Stimulated activated CD8-positive, alpha-beta memory T cell treated with anti-CD3 and anti-CD28 coated beads, Interleukin-4, amount 100 ng/mL, for 1 hour (primary cell): ENCODE results near the gene TAOK3.
"Not testable (repeated sequence)": the region's sequence is repeated elsewhere in the genome, so short reads cannot be mapped to it uniquely, and the experiment has no call there.

Source experiments
- DNase-seq, 2 donors: peaks; one replicate each; pipeline ENCODE4 v3.0.0-alpha.2; 2020; ENCODE audit warnings: low read depth in 2 of 2, low spot score in 1 of 2

TAOK3 gene

DNA sequence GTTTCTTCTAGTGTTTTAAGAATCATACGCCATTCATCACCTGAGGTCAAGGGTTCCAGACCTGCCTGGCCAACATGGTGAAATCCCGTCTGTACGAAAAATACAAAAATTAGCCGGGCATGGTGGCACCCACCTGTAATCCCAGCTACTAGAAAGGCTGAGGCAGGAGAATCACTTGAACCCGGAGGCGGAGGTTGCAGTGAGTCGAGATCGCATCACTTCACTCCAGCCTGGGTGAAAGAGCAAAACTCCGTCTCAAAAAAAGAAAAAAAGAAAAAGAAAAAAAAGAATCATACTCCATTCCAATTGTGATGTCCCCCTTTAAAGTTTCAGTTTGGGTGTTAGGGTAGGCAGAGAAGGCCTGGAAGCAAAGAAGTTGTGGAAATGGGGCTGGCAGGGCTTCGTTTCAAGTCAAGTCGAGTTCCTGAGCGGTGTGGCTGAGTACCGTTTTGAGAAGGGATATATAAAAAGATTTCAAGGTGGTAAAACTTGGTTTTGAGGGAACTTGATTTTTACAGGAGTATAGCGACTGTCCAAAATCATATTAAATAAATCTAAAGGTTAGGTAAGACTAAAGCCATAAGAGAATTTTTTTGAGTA lies 1.5 kb upstream of the TAOK3 start:
- DNase-seq, result no peak

- no peak for DNase-seq
These were observed 909 bp upstream of the TAOK3 start for GRCh38 chr12:118373616-118374015.

DNA sequence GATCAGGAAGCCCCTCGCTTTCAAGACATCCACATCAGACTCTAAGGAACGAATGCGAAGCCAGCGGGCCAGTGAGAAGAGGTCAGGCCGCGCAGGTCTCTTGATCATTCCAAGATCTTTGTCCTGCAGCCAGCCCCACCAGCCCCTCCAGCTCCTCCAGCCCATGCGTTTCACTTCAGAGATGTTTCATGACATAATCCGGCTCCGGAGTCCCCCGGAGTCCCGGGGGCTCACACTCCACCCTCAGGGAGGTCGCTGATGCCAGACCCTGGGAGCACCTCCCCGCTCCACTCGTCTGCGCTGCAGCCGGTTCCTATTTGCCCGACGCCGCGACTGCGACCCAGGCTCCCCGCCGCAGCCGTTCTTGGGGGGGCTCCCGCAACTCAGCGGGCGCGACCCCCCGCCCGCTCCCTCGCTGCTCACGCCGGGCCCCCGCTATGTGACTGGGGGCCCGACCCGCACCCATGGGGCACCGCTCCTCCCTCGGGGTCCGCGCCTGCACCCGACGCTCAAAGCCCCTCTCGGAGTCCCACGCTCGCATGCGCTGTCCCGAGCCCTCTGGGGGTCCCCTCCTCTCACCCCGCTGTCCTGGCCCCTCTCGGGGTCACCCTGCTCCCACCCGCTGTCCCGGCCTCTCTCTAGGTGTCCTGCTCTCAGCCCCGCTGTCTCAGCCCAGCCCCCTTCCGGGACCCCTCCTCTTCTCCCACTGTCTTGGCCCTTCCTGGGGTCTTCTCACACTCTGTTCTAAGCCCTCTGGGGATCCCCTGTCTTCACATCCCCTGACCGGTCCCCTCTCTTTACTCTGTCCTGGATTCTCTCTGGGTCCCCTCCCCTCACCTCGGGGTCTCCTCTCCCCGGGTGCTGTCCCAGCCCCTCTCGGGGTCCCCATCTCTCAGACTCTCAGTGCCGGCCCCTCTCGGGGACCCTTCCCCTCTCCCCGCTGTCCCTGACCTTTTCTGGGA lies 1.1 kb downstream of the TAOK3 start:
- no peak for DNase-seq

GRCh38 chr12:118370601-118371000 lies 2.1 kb downstream of the TAOK3 start:
- no peak for DNase-seq

DNA sequence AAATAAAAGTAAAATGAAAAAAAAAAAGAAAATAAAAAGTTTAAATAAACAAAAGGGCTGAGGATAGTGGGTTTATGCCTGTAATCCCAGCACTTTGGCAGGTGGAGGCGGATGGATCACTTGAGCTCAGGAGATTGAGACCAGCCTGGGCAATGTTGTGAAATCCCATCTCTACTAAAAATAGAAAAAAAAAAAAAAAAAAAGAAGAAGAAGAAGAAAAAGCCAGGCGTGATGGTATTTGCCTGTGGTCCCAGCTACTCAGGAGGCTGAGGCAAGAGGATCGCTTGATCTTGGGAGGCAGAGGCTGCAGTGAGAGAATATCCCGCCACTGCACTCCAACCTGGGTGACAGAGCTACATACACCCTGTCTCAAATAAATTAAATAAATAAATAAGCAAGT lies 3.9 kb downstream of the TAOK3 start:
- no peak for DNase-seq

DNA sequence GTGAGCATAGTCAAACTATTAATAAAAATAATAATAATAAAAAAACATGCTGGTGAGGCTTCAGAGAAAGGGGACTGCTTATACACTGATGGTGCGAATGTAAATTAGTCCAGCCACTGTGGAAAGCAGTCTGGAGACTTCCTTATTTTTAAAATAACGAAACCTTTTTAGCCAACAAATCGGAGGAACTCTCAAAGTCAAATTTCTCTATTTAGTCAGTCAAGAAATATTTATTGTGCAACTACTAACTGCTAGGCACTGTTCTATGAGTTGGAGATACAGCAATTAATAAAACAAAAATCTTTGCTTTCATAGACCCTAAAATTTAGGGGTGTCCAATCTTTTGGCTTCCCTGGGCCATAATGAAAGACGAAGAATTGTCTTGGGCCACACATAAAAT lies 10.8 kb downstream of the TAOK3 start:
- no peak for DNase-seq

DNA sequence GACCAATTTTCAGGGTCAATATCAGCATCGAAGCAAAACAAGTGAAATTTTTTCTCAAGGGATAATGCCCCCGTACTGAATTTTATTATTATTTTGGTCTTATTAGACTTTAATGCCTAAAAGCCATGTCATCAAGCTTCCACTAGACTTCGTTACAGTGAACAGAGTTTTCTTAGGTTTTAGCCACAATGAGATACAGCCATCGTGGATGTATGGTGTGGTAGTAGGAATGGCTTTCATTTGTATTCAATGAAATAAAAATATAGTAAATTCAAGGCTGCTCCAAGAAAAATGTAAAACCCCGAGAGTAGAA lies 11.7 kb downstream of the TAOK3 start:
- no peak for DNase-seq

GRCh38 chr12:118359541-118359915 lies 13.2 kb downstream of the TAOK3 start:
- no peak for DNase-seq

DNA sequence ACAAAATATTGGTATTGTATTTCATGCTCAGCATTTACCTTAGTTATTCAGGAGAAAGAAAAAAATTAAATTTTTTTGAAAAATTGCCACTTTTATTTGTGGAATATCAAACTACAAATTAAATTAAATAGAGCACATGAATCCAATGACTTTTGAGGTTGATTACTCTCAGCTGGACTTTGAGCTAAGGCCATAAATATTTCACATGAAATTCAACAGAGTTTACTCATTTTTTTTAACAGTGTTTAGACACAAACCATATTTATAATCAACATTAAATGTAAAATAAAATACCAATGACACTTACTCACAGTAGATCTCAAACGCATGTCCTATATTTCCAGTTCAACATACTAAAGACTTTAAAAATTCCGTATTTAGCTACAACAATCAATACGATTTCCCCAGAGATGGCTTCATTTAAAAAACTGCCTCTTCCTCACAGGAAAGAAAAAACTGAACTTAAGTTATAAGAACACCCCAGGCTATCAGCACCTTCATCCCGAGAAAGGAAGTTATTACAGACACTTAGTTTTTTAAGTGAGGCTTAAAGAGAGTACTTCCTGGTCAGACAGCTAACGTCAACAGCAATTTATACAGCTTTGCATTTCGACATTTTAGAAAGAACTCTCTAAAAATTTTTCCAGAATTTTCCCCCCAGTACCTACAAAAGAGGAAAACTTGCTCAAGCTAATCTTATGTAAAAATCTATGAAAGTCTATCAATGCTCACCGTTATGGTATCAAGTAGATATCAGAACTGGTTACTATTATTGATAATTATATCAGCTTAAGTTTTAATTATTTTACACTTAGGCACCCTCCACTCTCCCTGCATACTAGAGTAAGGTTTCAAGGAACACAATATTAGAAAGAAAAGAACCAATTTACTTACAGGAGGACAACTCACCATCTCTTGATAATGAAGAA lies 13.8 kb downstream of the TAOK3 start:
- DNase-seq, result no peak

DNA sequence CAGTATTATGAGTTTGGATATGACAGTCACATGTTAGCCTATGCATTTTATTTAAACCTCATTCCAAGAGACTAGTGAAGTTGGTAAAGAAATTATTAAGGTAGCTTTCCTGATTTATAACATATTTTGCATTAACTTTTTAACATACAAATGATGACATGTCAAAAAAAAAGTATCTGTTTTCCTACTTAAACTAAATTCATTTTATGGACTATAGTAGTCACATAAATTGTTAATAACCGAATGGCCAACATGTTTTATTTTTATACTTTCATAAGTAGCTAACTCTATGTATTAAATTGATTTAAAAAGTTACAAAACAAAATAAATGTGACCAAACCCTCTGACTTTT lies 14.7 kb downstream of the TAOK3 start:
- DNase-seq, result no peak

DNA sequence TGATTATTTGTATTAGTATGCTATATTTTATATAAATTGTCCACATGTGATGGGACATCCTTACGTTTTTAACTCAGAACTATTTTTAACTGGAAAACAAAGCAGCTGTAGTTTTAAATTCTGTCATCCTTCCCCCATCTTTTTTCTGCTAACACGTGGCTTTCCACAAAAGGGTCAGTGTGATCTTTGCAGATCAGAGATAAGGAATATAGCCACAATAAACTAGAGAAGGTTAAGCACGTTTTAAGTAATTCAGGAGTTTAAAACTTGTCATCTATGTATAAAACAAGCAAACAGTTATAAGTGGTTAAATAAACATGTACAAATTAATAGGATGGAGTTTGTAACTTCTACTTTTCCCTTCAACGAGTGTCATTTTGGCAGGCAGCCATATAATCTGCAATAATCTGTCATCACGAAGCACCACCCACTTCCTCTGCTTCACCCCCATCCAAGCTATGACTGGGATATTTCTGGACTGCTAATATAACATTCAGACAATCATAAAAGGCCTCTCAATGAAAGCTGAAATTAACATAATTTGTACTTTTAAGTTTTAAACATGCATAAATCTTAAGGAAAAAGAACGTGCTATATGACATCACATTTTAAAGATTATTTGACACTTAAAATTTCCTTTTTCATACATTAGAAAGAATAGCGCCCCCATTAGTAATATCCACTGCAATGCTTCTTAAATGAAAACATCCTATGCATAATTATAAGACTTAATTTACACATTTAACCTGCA lies 15.3 kb downstream of the TAOK3 start:
- no peak for DNase-seq

- no peak for DNase-seq
These were observed 15.9 kb downstream of the TAOK3 start for GRCh38 chr12:118356809-118357256.

DNA sequence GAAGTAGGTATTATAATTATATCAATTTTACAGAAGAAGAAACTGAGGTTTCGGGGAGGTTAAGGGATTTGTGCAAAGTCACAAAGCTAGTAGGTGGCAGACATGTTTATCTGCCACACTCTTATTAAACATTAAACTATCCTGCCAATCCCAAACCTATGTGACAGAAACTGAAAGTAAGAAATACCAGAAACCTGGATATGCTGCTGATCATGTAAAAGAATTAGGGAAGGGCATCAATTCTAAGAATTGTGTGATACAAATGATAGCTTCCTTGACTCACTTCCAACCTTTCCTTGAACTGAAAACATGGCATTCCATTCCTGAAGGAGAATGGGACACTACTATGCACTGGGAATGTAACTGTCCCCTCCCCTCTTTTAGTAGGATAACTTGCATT lies 16.9 kb downstream of the TAOK3 start:
- no peak for DNase-seq

DNA sequence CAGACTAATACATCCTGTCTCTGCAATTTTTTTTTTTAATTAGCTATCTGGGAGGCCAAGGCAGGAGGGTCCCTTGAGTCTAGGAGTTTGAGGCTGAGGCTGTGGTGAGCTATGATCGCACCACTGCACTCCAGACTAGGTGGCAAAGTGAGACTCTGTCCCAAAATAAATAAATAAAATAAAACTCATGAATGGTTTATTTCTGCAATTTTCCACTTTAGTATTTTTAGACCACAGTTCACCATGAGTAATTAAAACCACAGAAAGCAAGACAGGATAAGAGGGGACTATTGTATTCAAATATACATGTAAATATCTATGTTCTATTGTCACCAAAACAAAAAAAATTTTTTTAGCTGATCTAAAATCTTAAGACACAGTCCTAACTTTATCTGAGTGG lies 17.8 kb downstream of the TAOK3 start:
- no peak for DNase-seq

- DNase-seq, result not testable (repeated sequence)
These were observed 18.2 kb downstream of the TAOK3 start for GRCh38 chr12:118354503-118354902.

GRCh38 chr12:118353721-118354120 lies 19.0 kb downstream of the TAOK3 start:
- no peak for DNase-seq

DNA sequence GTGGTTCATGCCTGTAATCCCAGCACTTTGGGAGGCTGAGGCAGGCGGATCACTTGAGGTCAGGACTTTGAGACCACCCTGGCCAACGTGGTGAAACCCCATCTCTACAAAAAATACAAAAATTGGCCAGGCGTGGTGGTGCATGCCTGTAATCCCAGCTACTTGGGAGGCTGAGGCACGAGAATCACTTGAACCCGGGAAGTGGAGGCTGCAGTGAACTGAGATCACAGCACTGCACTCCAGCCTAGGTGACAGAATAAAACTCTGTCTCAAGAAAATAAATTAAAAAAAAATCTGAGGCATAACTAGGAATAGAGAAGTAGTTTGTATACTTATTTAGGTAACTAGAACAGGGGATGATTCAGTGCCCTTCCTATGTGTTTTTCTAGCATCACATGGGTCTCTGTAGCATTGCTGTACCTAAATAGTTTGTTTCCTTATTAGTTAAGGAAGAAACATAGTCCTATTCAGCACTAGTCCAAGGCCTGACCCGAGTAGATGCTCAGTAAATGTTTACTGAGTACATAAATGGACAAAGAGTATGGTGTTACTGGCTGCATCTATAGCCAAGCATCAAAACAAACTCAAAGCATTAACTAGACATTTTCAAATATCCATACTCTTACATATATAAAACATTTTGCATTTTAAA lies 21.7 kb downstream of the TAOK3 start:
- no peak for DNase-seq

- DNase-seq, result no peak
These were observed 24.8 kb downstream of the TAOK3 start for GRCh38 chr12:118347916-118348315.

DNA sequence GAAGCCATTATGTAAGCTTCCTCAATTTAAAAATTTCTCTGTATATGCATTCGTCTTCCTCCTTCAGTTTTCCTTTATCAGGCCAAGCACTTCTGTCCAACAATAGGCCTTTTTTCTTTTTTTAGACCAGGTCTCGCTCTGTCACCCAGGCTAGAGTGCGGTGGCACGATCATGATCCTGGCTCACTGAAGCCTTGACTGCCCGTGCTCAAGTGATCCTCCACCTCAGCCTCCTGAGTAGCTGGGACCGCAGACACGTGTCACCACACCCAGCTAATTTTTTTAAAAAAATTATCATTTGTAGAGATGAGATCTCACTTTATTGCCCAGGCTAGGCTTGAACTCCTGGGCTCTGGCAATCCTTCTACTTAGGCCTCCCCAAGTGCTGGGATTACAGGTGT lies 25.8 kb downstream of the TAOK3 start:
- no peak for DNase-seq

DNA sequence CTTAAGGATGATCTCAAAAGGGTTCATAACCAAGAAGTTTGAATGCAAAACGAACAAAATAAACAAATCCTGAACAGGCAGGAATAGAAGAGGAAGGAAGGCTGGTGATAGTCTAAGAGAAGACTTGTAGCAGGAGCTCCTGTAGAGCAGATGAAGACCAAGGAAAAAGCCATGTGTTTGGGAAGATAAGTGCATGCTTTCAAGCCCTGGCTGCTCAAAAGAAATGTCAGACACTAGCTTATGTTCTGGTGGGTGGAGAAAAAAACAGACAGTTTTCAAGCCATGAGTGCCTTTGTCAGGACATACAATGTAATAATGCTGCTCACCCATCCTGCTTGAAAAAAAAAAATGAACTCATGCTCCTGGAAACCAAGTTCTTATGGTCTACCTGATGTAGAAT lies 27.4 kb downstream of the TAOK3 start:
- DNase-seq, result no peak

GRCh38 chr12:118344829-118345228 lies 27.9 kb downstream of the TAOK3 start:
- DNase-seq, result no peak
